HL-60 (cell line): ENCODE measurements around the gene CCDC93.
A peak's percentile ranks its signal among the peaks of the same experiment; 100 is the strongest.

Source experiments
- GABPA ChIP-seq: IDR thresholded peaks from 2 replicates; pipeline ENCODE4 v1.6.1; 2012; ENCODE audit warnings: low read depth
- POLR2AphosphoS5 ChIP-seq: IDR thresholded peaks from 2 replicates; pipeline ENCODE4 v1.6.1; 2012; ENCODE audit warnings: low read depth
- SPI1 ChIP-seq: IDR thresholded peaks from 2 replicates; pipeline ENCODE4 v1.6.1; 2012; ENCODE audit warnings: low read depth, mild to moderate bottlenecking, borderline replicate concordance
- TF ChIP-seq, protein P1 (sequence below): IDR thresholded peaks from one replicate; pipeline ENCODE4 v1.5.1; 2011; ENCODE audit warnings: low read length, control low read depth, inconsistent platforms; ENCODE audit not compliant: insufficient read depth
- TF ChIP-seq, protein P2 (sequence below): IDR thresholded peaks from 2 replicates; pipeline ENCODE4 v1.6.1; 2012; ENCODE audit warnings: low read depth; ENCODE audit not compliant: insufficient replicate concordance

DNA sequence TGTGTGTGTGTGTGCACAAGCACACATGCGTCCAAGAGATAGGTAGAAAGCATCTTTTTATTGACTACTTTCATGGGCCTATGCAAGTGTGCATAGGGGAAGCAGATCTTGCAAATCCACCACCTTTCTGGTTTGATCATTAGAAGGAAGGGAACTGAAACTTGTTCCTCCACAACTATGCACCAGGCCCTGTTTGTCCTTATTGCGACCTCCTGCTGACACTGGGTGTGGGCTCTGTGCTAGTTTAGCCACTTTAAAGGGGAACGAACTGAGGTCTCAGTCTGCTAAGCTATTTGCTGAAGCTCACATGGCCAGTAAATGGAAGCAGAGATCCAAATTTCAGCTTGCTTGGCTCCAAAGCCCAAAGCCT, 42.3 kb upstream of the CCDC93 start:
- TF ChIP-seq, protein P1, sequence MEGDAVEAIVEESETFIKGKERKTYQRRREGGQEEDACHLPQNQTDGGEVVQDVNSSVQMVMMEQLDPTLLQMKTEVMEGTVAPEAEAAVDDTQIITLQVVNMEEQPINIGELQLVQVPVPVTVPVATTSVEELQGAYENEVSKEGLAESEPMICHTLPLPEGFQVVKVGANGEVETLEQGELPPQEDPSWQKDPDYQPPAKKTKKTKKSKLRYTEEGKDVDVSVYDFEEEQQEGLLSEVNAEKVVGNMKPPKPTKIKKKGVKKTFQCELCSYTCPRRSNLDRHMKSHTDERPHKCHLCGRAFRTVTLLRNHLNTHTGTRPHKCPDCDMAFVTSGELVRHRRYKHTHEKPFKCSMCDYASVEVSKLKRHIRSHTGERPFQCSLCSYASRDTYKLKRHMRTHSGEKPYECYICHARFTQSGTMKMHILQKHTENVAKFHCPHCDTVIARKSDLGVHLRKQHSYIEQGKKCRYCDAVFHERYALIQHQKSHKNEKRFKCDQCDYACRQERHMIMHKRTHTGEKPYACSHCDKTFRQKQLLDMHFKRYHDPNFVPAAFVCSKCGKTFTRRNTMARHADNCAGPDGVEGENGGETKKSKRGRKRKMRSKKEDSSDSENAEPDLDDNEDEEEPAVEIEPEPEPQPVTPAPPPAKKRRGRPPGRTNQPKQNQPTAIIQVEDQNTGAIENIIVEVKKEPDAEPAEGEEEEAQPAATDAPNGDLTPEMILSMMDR: no peak
- TF ChIP-seq POLR2AphosphoS5: no peak
- TF ChIP-seq GABPA: no peak
- TF ChIP-seq, protein P2, sequence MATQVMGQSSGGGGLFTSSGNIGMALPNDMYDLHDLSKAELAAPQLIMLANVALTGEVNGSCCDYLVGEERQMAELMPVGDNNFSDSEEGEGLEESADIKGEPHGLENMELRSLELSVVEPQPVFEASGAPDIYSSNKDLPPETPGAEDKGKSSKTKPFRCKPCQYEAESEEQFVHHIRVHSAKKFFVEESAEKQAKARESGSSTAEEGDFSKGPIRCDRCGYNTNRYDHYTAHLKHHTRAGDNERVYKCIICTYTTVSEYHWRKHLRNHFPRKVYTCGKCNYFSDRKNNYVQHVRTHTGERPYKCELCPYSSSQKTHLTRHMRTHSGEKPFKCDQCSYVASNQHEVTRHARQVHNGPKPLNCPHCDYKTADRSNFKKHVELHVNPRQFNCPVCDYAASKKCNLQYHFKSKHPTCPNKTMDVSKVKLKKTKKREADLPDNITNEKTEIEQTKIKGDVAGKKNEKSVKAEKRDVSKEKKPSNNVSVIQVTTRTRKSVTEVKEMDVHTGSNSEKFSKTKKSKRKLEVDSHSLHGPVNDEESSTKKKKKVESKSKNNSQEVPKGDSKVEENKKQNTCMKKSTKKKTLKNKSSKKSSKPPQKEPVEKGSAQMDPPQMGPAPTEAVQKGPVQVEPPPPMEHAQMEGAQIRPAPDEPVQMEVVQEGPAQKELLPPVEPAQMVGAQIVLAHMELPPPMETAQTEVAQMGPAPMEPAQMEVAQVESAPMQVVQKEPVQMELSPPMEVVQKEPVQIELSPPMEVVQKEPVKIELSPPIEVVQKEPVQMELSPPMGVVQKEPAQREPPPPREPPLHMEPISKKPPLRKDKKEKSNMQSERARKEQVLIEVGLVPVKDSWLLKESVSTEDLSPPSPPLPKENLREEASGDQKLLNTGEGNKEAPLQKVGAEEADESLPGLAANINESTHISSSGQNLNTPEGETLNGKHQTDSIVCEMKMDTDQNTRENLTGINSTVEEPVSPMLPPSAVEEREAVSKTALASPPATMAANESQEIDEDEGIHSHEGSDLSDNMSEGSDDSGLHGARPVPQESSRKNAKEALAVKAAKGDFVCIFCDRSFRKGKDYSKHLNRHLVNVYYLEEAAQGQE: no peak
- 0 out of 2 replicates have a peak, but pooled peaks have one; percentile 3 for TF ChIP-seq SPI1
